SK-N-SH (cell line): Measurements from ENCODE around the gene RAB33A. TPM values are rescaled to one million over a fixed set of nuclear protein-coding genes. Genes with fewer than 3 reads are reported as not detected.
A peak's percentile ranks its signal among the peaks of the same experiment; 100 is the strongest.

Source experiments
- CTCF ChIA-PET: fragments of 300-600, 350-600 bp; formaldehyde crosslinking; extraction: SDS; loops from one replicate; lab custom pipeline; 2021; lab: Yijun Ruan, JAX
- POLR2A ChIA-PET: fragments of 350-600 bp; sonication (Branson Sonifier 250); formaldehyde crosslinking; extraction: SDS; loops from one replicate; lab custom pipeline; 2020; ENCODE audit warnings: antibody characterized with exemption, inconsistent platforms; lab: Yijun Ruan, JAX
- DNase-seq: peaks from one replicate; pipeline ENCODE4 v3.0.0; 2012
- H2AFZ ChIP-seq: fragments of 200-600 bp; sonication (generic); 2 replicates; pipeline ENCODE4 v1.8.1; 2016; ENCODE audit warnings: antibody characterized with exemption, mild to moderate bottlenecking, low read depth
- H3F3A ChIP-seq: fragments of 200-600 bp; sonication (generic); replicated peaks from 2 replicates; pipeline ENCODE3; 2016; ENCODE audit warnings: antibody characterized with exemption, mild to moderate bottlenecking; ENCODE audit not compliant: insufficient read depth
- H3K27ac ChIP-seq, 2 experiments: fragments of 200-500 bp in 1 of 2; fragments of 200-600 bp in 1 of 2; sonication (Bioruptor generic) in 1 of 2; sonication (generic), shearing (Covaris generic) in 1 of 2; 2 replicates each; pipeline versions ENCODE4 v1.5.1 to v1.6.1; 2014 to 2016; ENCODE audit warnings: low read depth in 2 of 2, inconsistent platforms in 1 of 2, low read length in 1 of 2, mild to moderate bottlenecking in 1 of 2, mixed read lengths in 1 of 2
- H3K27me3 ChIP-seq: fragments of 200-600 bp; sonication (generic), shearing (Covaris generic); 2 replicates; pipeline ENCODE4 v1.6.1; 2016; ENCODE audit warnings: mixed run types; ENCODE audit not compliant: insufficient read depth
- H3K36me3 ChIP-seq, 2 experiments: fragments of 200-500 bp in 1 of 2; fragments of 200-600 bp in 1 of 2; sonication (Bioruptor generic) in 1 of 2; sonication (generic) in 1 of 2; replicated peaks in 1 of 2; 2 replicates each; pipeline versions ENCODE3 to v1.5.1; 2014 to 2016; ENCODE audit warnings: low read length in 1 of 2, mild to moderate bottlenecking in 1 of 2; ENCODE audit not compliant: insufficient read depth in 2 of 2, control insufficient read depth in 1 of 2
- H3K4me1 ChIP-seq, 2 experiments: fragments of 200-500 bp in 1 of 2; fragments of 200-600 bp in 1 of 2; sonication (Bioruptor generic) in 1 of 2; sonication (generic), shearing (Covaris generic) in 1 of 2; 2 replicates each; pipeline versions ENCODE4 v1.5.1 to v1.6.1; 2014 to 2016; ENCODE audit warnings: low read depth in 1 of 2, low read length in 1 of 2, mixed run types in 1 of 2; ENCODE audit not compliant: insufficient read depth in 2 of 2, control insufficient read depth in 1 of 2
- H3K4me2 ChIP-seq: fragments of 200-600 bp; sonication (generic), shearing (Covaris generic); 2 replicates; pipeline ENCODE4 v1.6.1; 2017; ENCODE audit warnings: mixed run types
- H3K4me3 ChIP-seq, 2 experiments: fragments of 200-500 bp in 1 of 2; fragments of 200-600 bp in 1 of 2; sonication (Bioruptor generic) in 1 of 2; sonication (generic), shearing (Covaris generic) in 1 of 2; 2 replicates each; pipeline versions ENCODE4 v1.5.1 to v1.8.1; 2014 to 2016; ENCODE audit warnings: low read depth in 2 of 2, inconsistent platforms in 1 of 2, low read length in 1 of 2, mild to moderate bottlenecking in 1 of 2, mixed read lengths in 1 of 2, moderate library complexity in 1 of 2
- H3K79me2 ChIP-seq: fragments of 200-600 bp; sonication (generic); 2 replicates; pipeline ENCODE4 v1.8.1; 2017; ENCODE audit warnings: mild to moderate bottlenecking; ENCODE audit not compliant: insufficient read depth
- H3K9ac ChIP-seq: fragments of 200-600 bp; sonication (generic); 2 replicates; pipeline ENCODE4 v1.6.1; 2017; ENCODE audit warnings: mixed run types
- H3K9me2 ChIP-seq: fragments of 200-600 bp; sonication (generic); 2 replicates; pipeline ENCODE4 v1.6.1; 2017; ENCODE audit warnings: mixed run types
- H3K9me3 ChIP-seq: fragments of 200-600 bp; sonication (generic); 2 replicates; pipeline ENCODE4 v1.6.1; 2017; ENCODE audit warnings: mixed run types, mild to moderate bottlenecking, moderate library complexity
- H4K20me1 ChIP-seq: fragments of 200-600 bp; sonication (generic); 2 replicates; pipeline ENCODE4 v1.6.1; 2017; ENCODE audit warnings: mild to moderate bottlenecking, mixed run types; ENCODE audit not compliant: insufficient read depth
- CHD2 ChIP-seq: fragments of 150-350 bp; IDR thresholded peaks from 2 replicates; pipeline ENCODE4 v1.6.1; 2018; ENCODE audit warnings: low read length; ENCODE audit not compliant: partially characterized antibody
- ELF1 ChIP-seq: IDR thresholded peaks from 2 replicates; pipeline ENCODE4 v1.4.0; 2012
- EP300 ChIP-seq, 2 experiments: IDR thresholded peaks; 2 replicates each; pipeline versions ENCODE4 v1.4.0 to v1.6.1; 2012; ENCODE audit warnings: borderline replicate concordance in 1 of 2, low read depth in 1 of 2, low read length in 1 of 2
- EZH2phosphoT487 ChIP-seq: fragments of 200-600 bp; sonication (generic); IDR thresholded peaks from 2 replicates; pipeline ENCODE4 v1.6.1; 2017; ENCODE audit warnings: low read depth, mixed run types, mild to moderate bottlenecking, antibody characterized with exemption, moderate library complexity, borderline replicate concordance
- GABPA ChIP-seq: IDR thresholded peaks from 2 replicates; pipeline ENCODE4 v1.4.0; 2012; ENCODE audit warnings: low read depth, mild to moderate bottlenecking
- GATA2 ChIP-seq: sonication (generic); formaldehyde crosslinking; IDR thresholded peaks from 2 replicates; pipeline ENCODE4 v1.5.0; 2020; ENCODE audit warnings: mild to moderate bottlenecking, missing genetic modification reagents
- MXI1 ChIP-seq: IDR thresholded peaks from 2 replicates; pipeline ENCODE4 v1.6.1; 2012; ENCODE audit warnings: mild to moderate bottlenecking, low read depth, low read length, improper control_type of control experiment
- PBX3 ChIP-seq: IDR thresholded peaks from 2 replicates; pipeline ENCODE4; 2012
- POLR2AphosphoS5 ChIP-seq: IDR thresholded peaks from 2 replicates; pipeline ENCODE4 v1.6.1; 2012; ENCODE audit warnings: low read depth, low read length
- REST ChIP-seq: IDR thresholded peaks from 2 replicates; pipeline ENCODE4 v1.6.1; 2012; ENCODE audit warnings: mild to moderate bottlenecking, low read depth, low read length, moderate library complexity
- RFX5 ChIP-seq: IDR thresholded peaks from 2 replicates; pipeline ENCODE4 v1.6.1; 2012; ENCODE audit warnings: mild to moderate bottlenecking, improper control_type of control experiment, low read length
- SIN3A ChIP-seq: IDR thresholded peaks from 2 replicates; pipeline ENCODE4 v1.6.1; 2012; ENCODE audit warnings: low read depth, mild to moderate bottlenecking, low read length, moderate library complexity, borderline replicate concordance
- TAF1 ChIP-seq: IDR thresholded peaks from 2 replicates; pipeline ENCODE4 v1.6.1; 2012; ENCODE audit warnings: low read depth, mild to moderate bottlenecking, low read length, moderate library complexity, borderline replicate concordance
- TCF12 ChIP-seq: IDR thresholded peaks from 2 replicates; pipeline ENCODE4 v1.4.0; 2012
- ZBTB33 ChIP-seq: IDR thresholded peaks from 2 replicates; pipeline ENCODE4 v1.4.0; 2012; ENCODE audit warnings: low read depth, borderline replicate concordance
- WGBS: methylation state at CpG from one replicate; pipeline ENCODE4 v1.1.6; 2017; ENCODE audit warnings: low lambda C conversion rate; 5-methylcytosine and 5-hydroxymethylcytosine counted together
- polyA plus RNA-seq, 3 experiments: library from polyadenylated mRNA; depleted of rRNA; stranded (reverse); fragments of >200 nt; gene quantifications; 2 replicates each; pipeline ENCODE4 v1.2.3, GENCODE V29; 2012

The RAB33A gene
- polyA plus RNA-seq, 1 of the 3 experiments (the other 2 are of a cell fraction): 1.2 TPM

GRCh38 chrX:130165703-130166502 lies 5.9 kb upstream of the RAB33A start, which contains the start of gene AIFM1 (continued):
- TF ChIP-seq ZBTB33 (no peak), GATA2 (CRISPR knock-in tag) (no peak), CHD2 (peak; percentile 62), TAF1 (peak; percentile 70), PBX3 (peak; percentile 51; the same call in 1 of the 2 replicates), GABPA (peak; percentile 54), EZH2phosphoT487 (no peak), SIN3A (peak; percentile 64; the same call in 1 of the 2 replicates), TCF12 (peak; percentile 42; the same call in 1 of the 2 replicates)

- Histone ChIP-seq H3K27me3 (no peaks in the 10 kb centered on the region), H4K20me1 (no peaks in the 10 kb centered on the region), H3K4me2 (peak overlapping the region; percentile 94), H3K9me2 (no peaks in the 10 kb centered on the region), H3K79me2 (peaks cover 37% of the 10 kb centered on the region)
- 3% methylated on average over 4 of the region's 4 CpGs for WGBS
- CTCF ChIA-PET: interaction anchor here (2.3 kb wide), 1 partner anchor 87 kb away, joined by 10 read pairs; no protein-coding TSS in a partner anchor
- TF ChIP-seq RFX5 (no peak), SIN3A (no peak), ELF1 (no peak), ZBTB33 (no peak), REST (no peak), EP300 (IDR thresholded peaks at IDR 0.05; ENCODE audit: borderline replicate concordance in 1 of 2, low read depth in 1 of 2, low read length in 1 of 2) (no peak), EZH2phosphoT487 (no peak), GATA2 (CRISPR knock-in tag) (no peak), POLR2AphosphoS5 (no peak), MXI1 (no peak)
- TF ChIP-seq, all 33 proteins: peak for 0
- POLR2A ChIA-PET: no interaction called here
- H3K27ac ChIP-seq: peak overlapping the region; percentile 89 to 94
- H3K4me1 ChIP-seq: peaks cover 0 to 12% of the 10 kb centered on the region in 2 experiments; a peak in 2 of 4 replicates
- H3K36me3 ChIP-seq: no peaks in the 10 kb centered on the region
- no peaks in the 10 kb centered on the region for H3K9me3 ChIP-seq
- H3F3A ChIP-seq: peaks cover 4% of the 10 kb centered on the region
- H3K4me3 ChIP-seq: peak overlapping the region; percentile 83 to 91
- DNase-seq: no peak
- H3K9ac ChIP-seq: peak overlapping the region; percentile 68
- H2AFZ ChIP-seq: peak overlapping the region; percentile 100
Measured at GRCh38 chrX:130166503-130166777, 5.3 kb upstream of the RAB33A start.
